K562 (cell line): ENCODE data around the gene MMP19.

Experiments used
- CBX3 ChIP-seq, 2 experiments: IDR thresholded peaks; 1 replicate in 1 of 2; 2 replicates in 1 of 2; pipeline ENCODE4 v1.6.1; 2012; ENCODE audit warnings: inconsistent platforms in 2 of 2, low read length in 2 of 2, borderline replicate concordance in 1 of 2, control low read depth in 1 of 2
- COPS2 ChIP-seq: fragments of 450-650 bp; conservative IDR thresholded peaks from 2 replicates; pipeline ENCODE4 v1.6.1; 2016; ENCODE audit warnings: mild to moderate bottlenecking, moderate library complexity
- FIP1L1 ChIP-seq: fragments of 200-400 bp; formaldehyde crosslinking; IDR thresholded peaks from 2 replicates; pipeline ENCODE4 v1.6.1; 2018; ENCODE audit warnings: mild to moderate bottlenecking, low read depth, low read length; ENCODE audit not compliant: poor library complexity, severe bottlenecking
- NCOA1 ChIP-seq: fragments of 450-650 bp; IDR thresholded peaks from 2 replicates; pipeline ENCODE4 v1.6.1; 2016; ENCODE audit warnings: low read depth
- TAF1 ChIP-seq: IDR thresholded peaks from 2 replicates; pipeline ENCODE4 v1.6.1; 2011; ENCODE audit warnings: mild to moderate bottlenecking, low read length, moderate library complexity; ENCODE audit not compliant: insufficient read depth, control insufficient read depth, severe bottlenecking; ENCODE audit errors: extremely low read depth
- TAF15 ChIP-seq: fragments of 200-400 bp; formaldehyde crosslinking; IDR thresholded peaks from 2 replicates; pipeline ENCODE4 v1.6.1; 2017; ENCODE audit warnings: mild to moderate bottlenecking, low read depth, low read length, moderate library complexity
- TBP ChIP-seq: optimal IDR thresholded peaks from 2 replicates; pipeline ENCODE3; 2011; ENCODE audit warnings: low read depth, low read length, improper control_type of control experiment
- TEAD4 ChIP-seq, 2 experiments: sonication (generic) in 1 of 2; formaldehyde crosslinking in 1 of 2; IDR thresholded peaks; 2 replicates each; pipeline versions ENCODE4 v1.6.1 to v1.8.0; 2012 to 2022; ENCODE audit warnings: borderline replicate concordance in 1 of 2, inconsistent platforms in 1 of 2, low read length in 1 of 2, mild to moderate bottlenecking in 1 of 2, missing genetic modification reagents in 1 of 2
- ZNF274 ChIP-seq: IDR thresholded peaks from 2 replicates; pipeline ENCODE4 v1.6.1; 2011; ENCODE audit warnings: low read depth, mild to moderate bottlenecking, low read length, moderate library complexity, borderline replicate concordance
- TF ChIP-seq, protein P1 (sequence below), 3 experiments: IDR thresholded peaks in 2 of 3; conservative IDR thresholded peaks in 1 of 3; 2 replicates each; pipeline ENCODE4 v1.5.1; 2011 to 2012; ENCODE audit warnings: low read length in 3 of 3, mild to moderate bottlenecking in 3 of 3, control low read depth in 2 of 3, improper control_type of control experiment in 1 of 3, inconsistent platforms in 1 of 3, low read depth in 1 of 3, mixed read lengths in 1 of 3, moderate library complexity in 1 of 3; ENCODE audit not compliant: insufficient read depth in 2 of 3
- TF ChIP-seq, protein P2 (sequence below): sonication (generic); formaldehyde crosslinking; IDR thresholded peaks from 2 replicates; pipeline ENCODE4 v1.5.0; 2020; ENCODE audit warnings: missing genetic modification reagents
- TF ChIP-seq, protein P3 (sequence below): IDR thresholded peaks from 2 replicates; pipeline ENCODE4 v1.6.1; 2011; ENCODE audit warnings: borderline replicate concordance, low read depth, mild to moderate bottlenecking, moderate library complexity, low read length; ENCODE audit not compliant: insufficient read depth, poor library complexity, severe bottlenecking
- TF ChIP-seq, protein P4 (sequence below): fragments of 450-650 bp; formaldehyde crosslinking; IDR thresholded peaks from 2 replicates; pipeline ENCODE4 v1.4.0; 2022; ENCODE audit warnings: missing genetic modification characterization

DNA sequence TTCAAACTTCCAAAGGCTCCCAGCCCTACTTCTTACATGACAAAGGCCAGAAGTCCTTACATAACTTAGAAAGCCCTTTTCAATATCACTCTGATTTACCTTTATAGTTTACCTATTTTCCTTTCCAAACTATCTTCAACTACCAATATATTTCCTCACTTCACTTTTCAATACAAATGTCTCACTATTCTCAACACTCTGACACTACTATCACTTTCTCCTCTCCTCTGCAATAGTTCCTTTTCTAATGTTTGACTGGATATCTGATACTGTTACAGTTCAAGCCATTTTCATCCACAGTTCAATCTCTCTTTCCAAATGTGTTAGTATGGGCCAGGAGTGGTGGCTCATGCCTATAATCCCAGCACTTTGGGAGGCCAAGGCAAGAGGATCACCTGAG is 28.5 kb downstream of the MMP19 start:
- TF ChIP-seq TEAD4 (IDR thresholded peaks at IDR 0.05; ENCODE audit: low read length), result no peak
- TF ChIP-seq TEAD4 (CRISPR knock-in tag; IDR thresholded peaks at IDR 0.05; ENCODE audit: borderline replicate concordance), result no peak
- TF ChIP-seq TBP, result no peak
- TF ChIP-seq, protein P1, sequence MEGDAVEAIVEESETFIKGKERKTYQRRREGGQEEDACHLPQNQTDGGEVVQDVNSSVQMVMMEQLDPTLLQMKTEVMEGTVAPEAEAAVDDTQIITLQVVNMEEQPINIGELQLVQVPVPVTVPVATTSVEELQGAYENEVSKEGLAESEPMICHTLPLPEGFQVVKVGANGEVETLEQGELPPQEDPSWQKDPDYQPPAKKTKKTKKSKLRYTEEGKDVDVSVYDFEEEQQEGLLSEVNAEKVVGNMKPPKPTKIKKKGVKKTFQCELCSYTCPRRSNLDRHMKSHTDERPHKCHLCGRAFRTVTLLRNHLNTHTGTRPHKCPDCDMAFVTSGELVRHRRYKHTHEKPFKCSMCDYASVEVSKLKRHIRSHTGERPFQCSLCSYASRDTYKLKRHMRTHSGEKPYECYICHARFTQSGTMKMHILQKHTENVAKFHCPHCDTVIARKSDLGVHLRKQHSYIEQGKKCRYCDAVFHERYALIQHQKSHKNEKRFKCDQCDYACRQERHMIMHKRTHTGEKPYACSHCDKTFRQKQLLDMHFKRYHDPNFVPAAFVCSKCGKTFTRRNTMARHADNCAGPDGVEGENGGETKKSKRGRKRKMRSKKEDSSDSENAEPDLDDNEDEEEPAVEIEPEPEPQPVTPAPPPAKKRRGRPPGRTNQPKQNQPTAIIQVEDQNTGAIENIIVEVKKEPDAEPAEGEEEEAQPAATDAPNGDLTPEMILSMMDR (IDR thresholded peaks at IDR 0.05 in 2 of 3, conservative IDR thresholded peaks at IDR 0.05 in 1 of 3; ENCODE audit: insufficient read depth in 2 of 3, low read depth in 1 of 3, low read length in 3 of 3), result no peak
- no peak for TF ChIP-seq ZNF274
- TF ChIP-seq NCOA1, result no peak
- TF ChIP-seq TAF15, result no peak
- TF ChIP-seq, protein P2, sequence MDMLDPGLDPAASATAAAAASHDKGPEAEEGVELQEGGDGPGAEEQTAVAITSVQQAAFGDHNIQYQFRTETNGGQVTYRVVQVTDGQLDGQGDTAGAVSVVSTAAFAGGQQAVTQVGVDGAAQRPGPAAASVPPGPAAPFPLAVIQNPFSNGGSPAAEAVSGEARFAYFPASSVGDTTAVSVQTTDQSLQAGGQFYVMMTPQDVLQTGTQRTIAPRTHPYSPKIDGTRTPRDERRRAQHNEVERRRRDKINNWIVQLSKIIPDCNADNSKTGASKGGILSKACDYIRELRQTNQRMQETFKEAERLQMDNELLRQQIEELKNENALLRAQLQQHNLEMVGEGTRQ (CRISPR knock-in tag), result no peak
- TF ChIP-seq, protein P3, sequence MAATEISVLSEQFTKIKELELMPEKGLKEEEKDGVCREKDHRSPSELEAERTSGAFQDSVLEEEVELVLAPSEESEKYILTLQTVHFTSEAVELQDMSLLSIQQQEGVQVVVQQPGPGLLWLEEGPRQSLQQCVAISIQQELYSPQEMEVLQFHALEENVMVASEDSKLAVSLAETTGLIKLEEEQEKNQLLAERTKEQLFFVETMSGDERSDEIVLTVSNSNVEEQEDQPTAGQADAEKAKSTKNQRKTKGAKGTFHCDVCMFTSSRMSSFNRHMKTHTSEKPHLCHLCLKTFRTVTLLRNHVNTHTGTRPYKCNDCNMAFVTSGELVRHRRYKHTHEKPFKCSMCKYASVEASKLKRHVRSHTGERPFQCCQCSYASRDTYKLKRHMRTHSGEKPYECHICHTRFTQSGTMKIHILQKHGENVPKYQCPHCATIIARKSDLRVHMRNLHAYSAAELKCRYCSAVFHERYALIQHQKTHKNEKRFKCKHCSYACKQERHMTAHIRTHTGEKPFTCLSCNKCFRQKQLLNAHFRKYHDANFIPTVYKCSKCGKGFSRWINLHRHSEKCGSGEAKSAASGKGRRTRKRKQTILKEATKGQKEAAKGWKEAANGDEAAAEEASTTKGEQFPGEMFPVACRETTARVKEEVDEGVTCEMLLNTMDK, result no peak
- TF ChIP-seq, protein P4, sequence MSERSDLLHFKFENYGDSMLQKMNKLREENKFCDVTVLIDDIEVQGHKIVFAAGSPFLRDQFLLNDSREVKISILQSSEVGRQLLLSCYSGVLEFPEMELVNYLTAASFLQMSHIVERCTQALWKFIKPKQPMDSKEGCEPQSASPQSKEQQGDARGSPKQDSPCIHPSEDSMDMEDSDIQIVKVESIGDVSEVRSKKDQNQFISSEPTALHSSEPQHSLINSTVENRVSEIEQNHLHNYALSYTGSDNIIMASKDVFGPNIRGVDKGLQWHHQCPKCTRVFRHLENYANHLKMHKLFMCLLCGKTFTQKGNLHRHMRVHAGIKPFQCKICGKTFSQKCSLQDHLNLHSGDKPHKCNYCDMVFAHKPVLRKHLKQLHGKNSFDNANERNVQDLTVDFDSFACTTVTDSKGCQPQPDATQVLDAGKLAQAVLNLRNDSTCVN (CRISPR knock-in tag), result no peak
- TF ChIP-seq FIP1L1, result no peak
- no peak for TF ChIP-seq COPS2
- no peak for TF ChIP-seq CBX3 (IDR thresholded peaks at IDR 0.05; ENCODE audit: borderline replicate concordance in 1 of 2, low read length in 2 of 2)
- no peak for TF ChIP-seq TAF1
